ENCODE results near the gene KEL.

DNA sequence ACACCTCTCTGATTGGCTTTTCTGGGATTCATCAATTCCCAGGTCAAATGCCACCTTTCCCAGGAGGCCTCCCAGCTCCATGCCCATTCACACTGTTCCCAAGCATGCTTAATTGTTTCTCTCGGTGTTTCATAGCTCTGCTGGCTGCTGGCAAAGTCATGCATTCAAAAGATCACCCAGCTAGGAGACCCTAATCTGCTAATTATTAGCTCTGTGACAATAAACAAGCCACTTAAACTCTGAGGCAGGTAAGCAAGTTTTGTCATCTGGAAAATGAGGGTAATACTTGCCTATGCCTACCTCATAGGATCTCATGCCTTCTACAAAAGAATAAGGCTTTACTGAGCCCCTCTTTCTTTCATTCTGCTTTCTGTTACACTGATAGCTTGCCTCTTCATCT lies 828 bp upstream of the KEL start:
- TF ChIP-seq CTBP1 (IDR thresholded peaks at IDR 0.05; ENCODE audit: borderline replicate concordance) (no peak), ELF4 (IDR thresholded peaks at IDR 0.05) (no peak), SUZ12 (IDR thresholded peaks at IDR 0.05) (no peak), BHLHE40 (IDR thresholded peaks at IDR 0.05; ENCODE audit: borderline replicate concordance) (no peak), FOXA1 (IDR thresholded peaks at IDR 0.05) (no peak)
